GOT3 (cell line): Measurements from ENCODE around the gene GDPD3.

Experiments used
- DNase-seq: peaks from one replicate; lab custom pipeline; 2025; ENCODE audit warnings: mixed read lengths; lab: John Stamatoyannopoulos, UW

GDPD3 gene

DNA sequence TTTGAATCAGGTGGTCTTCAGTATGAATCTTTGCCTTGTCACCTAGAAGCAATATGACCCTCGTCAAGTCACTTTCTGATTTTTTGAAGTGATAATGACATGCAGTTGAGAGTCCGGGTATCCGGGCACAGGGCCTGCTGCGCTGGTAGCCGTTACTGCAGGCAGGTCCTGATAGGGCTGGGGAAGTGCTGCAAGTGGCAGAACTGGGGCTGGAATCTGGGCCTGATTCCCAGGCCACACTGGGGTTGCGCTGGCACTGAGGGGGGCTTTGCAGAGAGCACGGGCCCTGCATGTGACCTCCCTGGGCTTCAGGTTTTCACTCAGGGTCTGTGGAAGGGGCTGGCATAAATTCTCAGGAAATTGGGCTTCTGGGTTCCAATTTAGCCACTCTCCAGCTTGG lies 34.6 kb downstream of the GDPD3 start:
- DNase-seq: no peak

DNA sequence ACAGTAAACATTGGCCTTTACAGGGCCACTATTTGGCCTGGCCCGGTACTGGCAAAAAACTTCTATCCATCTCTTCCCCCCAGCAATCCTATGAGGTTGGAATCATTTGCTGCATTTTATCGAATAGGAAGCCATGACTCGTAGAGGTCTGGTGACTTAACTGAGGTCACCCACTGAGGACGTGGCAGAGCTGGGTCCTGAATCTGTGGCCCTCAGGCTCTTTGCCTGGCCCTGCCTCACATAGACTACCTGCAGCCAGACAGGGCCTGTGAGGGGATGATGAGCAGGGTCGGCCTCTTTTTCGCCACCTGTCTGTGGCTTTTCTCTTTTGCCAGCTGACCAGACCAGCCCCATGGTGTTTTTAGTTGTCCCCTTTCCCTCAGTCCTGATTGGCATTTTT lies 35.7 kb downstream of the GDPD3 start:
- DNase-seq: no peak

DNA sequence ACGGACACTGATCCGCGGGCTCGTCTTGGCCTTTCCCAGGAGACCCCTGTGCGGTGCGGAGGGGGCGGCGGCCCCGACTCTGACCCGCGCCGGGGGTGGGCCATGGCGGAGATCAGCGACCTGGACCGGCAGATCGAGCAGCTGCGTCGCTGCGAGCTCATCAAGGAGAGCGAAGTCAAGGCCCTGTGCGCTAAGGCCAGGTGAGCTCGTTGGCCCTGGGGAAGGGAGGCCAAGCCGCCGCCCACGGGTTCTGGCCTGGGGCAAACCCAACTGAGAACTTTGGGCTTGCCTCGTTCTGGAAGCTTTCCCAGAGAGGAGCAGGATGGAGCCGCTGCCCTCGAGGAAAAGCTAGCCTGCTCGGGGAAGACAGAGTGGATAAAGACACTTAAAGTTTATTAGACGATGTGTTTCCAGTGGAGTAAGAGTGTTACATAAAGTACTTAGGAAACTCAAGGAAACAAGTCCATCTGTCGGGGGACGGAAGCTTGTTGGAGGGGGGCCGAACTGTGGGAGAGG lies 37.0 kb downstream of the GDPD3 start:
- DNase-seq: no peak

DNA sequence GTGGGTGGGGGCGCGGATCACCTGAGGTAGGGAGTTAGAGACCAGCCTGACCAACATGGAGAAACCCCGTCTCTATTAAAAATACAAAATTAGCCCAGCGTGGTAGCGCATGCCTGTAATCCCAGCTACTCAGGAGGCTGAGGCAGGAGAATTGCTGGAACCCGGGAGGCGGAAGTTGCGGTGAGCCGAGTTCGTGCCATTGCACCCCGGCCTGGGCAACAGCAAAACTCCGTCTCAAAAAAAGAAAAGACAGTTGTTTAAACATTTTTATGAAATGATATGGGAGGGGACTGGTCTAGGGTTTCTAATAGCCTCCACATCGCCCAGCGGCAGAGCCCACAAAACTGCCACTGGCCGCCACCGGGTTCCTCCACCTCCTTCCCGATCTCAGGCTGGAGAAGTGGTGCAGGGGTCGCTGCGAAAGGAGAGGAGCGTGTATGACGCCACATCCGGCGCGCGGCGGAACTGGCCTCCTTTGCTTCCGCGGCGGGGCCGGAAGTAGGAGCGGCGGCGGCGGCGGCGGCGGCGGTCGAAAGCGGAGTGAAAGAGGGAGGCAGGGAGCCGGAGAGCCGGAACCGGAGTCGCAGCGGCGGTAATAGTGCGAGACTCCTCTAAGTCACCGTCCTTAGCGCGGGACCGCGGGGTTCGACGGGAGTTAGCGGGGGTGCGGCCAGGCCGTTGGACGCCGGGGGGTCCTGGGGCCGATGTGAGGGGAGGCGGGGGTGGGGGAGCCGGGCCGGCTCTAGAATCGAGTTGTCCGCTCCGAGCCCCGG lies 37.6 kb downstream of the GDPD3 start, which contains the start of gene PPP4C:
TSS of gene PPP4C (plus strand) at position 492 of the 773 bp plus-strand sequence. CDS start 384 bp downstream, outside the sequence.
- peak; percentile 83 for DNase-seq

DNA sequence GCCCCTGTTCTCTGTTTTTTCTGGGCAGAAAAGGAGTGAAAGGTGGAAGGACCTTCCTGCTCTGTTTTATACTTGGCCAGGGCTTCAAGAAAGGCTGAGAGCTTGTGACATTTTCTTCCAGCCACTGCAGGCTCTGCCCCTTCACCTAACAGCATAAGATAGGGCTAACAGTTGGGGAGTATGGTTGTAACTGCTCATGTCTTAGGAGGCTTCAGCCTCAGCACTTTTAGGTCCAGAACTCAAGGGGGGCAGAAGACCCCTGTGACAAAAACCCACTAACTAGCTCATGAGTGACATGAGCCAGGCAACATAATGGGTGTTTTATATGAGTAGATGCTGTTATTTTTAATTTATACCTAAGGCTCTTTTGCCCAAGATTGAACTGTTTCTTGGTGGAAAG lies 42.8 kb downstream of the GDPD3 start:
- no peak for DNase-seq

DNA sequence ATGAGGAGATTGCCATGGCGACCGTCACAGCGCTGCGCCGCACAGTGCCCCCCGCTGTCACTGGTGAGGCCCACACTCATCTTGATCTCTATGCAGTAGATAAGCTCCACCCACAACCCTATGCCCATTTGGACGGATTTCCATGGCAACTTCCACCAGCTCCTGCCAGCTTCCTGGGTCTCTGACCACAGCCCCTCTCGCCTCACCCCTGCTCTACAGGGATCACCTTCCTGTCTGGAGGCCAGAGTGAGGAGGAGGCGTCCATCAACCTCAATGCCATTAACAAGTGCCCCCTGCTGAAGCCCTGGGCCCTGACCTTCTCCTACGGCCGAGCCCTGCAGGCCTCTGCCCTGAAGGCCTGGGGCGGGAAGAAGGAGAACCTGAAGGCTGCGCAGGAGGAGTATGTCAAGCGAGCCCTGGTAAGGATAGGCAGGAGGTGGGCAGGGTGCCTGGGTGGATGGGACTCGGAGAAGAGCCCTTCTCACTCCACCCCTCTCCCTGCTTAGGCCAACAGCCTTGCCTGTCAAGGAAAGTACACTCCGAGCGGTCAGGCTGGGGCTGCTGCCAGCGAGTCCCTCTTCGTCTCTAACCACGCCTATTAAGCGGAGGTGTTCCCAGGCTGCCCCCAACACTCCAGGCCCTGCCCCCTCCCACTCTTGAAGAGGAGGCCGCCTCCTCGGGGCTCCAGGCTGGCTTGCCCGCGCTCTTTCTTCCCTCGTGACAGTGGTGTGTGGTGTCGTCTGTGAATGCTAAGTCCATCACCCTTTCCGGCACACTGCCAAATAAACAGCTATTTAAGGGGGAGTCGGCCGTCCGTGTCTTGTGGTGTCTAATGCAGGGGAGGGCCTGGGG lies 43.5 kb downstream of the GDPD3 start:
- DNase-seq: no peak

DNA sequence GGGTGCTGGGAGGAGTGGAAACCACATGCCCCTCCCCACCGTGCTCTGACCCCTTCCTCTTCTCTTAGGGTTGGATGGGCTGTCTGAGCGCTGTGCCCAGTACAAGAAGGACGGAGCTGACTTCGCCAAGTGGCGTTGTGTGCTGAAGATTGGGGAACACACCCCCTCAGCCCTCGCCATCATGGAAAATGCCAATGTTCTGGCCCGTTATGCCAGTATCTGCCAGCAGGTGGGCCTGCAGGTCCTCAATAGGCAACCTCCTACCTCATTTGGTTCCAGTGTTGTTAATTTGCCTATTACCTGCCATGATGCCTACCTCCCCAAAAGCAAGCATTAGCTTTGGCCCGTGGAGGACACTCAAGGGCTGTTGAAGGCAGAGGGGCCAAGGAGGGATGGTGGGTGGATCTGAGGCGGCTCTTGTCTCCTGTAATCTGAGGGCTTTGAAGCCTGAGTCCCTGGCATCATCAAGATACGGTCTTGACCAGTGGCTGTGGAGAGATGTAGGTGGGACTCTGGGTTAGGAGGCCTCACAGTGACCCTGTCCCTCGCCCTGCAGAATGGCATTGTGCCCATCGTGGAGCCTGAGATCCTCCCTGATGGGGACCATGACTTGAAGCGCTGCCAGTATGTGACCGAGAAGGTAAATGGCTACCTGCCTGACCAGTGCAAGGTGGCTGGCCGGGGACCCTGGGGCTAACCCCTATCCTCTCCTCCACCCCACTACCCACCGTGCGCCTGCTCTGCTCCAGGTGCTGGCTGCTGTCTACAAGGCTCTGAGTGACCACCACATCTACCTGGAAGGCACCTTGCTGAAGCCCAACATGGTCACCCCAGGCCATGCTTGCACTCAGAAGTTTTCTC lies 44.4 kb downstream of the GDPD3 start:
- no peak for DNase-seq

DNA sequence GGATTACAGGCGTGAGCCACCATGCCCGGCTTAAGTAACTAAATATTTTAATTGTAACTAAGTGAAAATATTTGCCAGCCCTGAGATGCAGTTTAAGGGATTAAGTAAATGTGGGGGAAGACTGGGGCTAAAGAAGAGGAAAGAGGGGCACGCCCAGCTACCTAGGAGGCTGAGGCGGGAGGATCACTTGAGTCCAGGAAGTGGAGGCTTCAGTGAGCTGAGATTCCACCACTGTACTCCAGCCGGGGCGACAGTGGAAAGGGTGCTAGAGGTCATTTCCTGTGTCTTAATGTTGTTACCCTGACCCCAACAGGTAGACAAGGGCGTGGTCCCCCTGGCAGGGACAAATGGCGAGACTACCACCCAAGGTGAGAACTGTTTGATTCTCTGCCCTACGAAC lies 45.0 kb downstream of the GDPD3 start:
- DNase-seq: no peak

DNA sequence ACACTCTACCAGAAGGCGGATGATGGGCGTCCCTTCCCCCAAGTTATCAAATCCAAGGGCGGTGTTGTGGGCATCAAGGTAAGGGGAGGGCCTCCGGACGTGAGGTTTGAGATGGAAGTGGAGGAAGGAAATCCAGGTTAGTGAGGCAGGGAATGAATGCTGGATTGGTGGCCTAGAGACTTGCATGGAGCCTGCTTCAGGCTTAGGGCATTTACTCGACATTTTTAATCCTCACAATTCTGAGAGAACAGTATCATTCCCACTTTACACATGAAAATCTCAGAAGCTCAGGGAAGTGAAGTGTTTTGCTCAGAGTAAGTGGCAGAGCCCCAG lies 45.8 kb downstream of the GDPD3 start:
- DNase-seq: no peak

DNA sequence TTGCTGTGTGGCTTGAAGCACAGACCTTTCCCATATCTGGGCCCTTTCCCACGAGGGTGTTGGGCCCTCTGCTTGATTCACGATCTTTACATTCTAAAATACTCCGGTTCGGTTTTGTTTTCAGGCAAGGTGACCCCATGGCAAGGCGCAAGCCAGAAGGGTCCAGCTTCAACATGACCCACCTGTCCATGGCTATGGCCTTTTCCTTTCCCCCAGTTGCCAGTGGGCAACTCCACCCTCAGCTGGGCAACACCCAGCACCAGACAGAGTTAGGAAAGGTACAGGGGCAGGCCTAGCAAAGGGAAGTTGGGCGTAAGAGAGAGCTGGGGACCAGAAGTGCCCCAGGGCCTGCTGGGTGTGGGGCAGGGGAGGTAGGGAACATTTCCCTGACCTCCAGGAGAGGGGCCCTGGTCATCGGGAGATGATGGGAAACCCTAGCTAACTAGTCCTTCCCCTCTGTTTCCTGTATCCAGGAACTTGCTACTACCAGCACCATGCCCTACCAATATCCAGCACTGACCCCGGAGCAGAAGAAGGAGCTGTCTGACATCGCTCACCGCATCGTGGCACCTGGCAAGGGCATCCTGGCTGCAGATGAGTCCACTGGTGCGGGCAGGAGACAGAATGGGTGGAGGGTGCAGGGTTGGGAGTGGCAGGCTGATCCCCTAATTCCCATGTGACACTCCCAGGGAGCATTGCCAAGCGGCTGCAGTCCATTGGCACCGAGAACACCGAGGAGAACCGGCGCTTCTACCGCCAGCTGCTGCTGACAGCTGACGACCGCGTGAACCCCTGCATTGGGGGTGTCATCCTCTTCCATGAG lies 46.4 kb downstream of the GDPD3 start:
- DNase-seq: no peak

DNA sequence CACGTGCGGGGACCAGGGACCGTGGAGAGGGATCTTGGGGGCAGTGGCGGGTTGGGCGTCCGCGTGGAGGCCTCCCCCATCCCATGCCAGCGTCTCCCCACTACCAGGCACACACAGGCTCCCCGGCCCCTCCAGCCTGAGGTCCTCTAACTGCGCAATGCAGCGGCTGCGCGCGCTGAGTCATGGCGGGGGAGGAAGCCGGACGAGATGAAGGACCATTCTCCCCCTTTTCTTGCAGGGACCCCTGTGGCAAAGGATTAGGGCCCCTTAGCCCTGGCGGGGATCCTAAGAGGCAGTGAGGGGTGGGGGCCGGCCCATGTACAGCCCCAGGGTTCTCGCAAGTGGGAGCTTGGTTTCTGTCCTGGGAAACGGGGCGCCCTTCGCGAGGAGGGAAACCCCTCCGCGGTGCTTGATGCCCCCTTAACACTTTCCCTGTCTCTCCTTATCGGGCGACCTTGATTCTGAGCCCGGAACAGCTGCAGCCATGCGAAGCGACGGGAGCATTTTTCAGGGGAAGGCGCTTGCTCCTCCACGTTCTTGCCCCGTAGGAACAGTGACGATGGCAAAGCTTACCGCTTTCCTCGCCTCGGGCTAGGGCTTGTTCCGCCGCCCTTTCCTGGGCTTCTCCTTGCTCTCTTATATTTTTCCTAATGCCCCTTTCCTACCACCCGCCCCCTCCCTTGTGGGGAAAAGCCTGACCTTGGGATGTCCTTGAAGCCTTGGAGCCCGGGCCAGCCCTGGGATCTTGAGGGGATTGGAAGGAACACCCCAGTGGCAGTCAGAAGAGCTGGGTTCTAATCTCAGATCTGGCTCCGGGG lies 47.2 kb downstream of the GDPD3 start:
- DNase-seq: peak; percentile 69

DNA sequence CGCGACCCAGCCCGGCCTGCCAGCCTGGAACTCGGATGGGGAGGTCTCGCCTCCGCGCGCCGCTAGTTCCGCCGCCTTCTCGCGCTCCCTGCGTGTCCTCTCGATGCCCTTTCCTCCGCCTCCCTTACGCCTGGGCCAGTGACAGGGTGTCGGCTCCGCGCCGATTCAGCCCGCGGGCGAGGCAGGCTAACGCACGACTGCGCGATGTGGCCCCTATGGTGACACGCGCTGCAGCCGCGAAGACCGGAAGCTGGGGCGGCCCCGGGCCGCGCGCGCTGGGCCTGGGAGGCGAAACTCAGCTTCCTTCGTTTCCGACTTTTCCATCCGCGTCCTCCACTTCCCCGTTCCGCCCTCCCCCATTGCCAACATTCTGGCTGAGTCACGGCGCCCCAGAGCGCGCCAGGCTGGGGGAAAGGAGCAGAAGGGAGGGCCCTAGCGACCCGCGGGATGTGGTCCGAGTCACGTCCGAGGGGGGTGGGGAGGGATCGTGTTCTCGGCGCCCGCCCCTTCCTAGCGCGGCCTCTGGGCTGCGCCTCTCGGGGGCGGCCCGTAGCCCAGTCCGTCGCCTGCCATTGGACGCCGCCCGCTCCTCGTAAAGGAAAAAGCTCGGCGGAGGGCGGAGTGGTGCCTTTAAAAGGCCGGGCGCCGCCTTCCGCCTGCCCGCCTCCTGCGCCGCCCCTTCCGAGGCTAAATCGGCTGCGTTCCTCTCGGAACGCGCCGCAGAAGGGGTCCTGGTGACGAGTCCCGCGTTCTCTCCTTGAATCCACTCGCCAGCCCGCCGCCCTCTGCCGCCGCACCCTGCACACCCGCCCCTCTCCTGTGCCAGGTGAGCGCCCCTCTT lies 48.0 kb downstream of the GDPD3 start, which contains the start of gene ALDOA:
TSS of gene ALDOA (plus strand) at position 659 of the 841 bp plus-strand sequence. CDS start 1,138 bp downstream, outside the sequence.
- peak; percentile 98 for DNase-seq

DNA sequence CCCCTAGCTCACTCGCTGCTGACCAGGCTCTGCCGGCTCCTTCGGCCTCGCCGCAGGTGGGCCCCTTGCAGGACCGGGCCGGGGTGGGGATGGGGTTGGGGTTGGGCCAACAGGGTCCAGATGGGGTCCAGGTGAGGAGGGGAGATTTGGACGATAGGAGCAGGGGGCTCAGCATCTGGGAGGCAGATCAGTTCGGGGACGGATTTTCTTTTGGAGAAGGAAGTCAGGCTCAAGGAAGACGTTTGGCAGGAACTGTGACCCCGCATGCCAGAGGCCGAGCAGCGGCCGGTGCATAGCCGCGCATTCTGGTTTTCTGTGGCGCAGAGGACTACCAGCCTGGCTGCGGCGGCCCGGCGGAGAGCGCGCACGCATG lies 48.6 kb downstream of the GDPD3 start:
- no peak for DNase-seq

DNA sequence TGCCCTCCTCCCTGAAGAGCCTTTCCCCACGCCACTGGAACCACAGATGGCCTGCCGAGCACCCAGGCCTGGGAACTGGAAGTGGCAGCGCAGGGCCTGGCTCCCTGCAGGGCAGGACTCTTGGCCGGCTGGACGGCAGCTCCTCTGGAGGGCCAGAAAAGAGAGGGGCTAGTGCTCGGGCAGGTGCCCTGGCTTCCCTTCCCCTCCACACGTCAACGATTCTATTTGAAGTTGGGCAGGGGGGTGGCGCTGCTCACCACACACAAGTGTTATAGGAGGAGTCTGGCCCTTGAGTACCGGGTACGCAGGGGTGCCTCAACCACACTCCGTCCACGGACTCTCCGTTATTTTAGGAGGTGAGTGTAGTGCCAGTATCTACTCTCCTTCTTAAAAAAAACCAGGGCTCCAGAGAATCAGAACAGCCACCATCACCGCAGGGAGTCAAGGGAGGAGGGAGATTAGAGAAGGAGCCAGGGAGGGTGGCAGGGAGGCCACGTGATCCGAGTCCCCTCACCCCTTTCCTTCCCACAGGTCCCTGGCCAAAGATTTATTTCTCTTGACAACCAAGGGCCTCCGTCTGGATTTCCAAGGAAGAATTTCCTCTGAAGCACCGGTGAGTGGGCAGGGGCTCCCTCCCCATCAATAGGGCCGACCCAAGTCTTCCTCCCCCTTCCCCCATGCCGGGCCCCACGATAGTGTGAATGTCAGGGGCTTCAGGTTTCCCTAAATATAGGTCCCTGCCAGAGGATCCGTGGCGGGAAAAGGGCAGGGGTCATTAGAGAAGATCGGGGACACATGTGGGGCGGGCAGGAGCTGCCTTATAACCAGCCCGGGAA lies 49.2 kb downstream of the GDPD3 start:
- no peak for DNase-seq

DNA sequence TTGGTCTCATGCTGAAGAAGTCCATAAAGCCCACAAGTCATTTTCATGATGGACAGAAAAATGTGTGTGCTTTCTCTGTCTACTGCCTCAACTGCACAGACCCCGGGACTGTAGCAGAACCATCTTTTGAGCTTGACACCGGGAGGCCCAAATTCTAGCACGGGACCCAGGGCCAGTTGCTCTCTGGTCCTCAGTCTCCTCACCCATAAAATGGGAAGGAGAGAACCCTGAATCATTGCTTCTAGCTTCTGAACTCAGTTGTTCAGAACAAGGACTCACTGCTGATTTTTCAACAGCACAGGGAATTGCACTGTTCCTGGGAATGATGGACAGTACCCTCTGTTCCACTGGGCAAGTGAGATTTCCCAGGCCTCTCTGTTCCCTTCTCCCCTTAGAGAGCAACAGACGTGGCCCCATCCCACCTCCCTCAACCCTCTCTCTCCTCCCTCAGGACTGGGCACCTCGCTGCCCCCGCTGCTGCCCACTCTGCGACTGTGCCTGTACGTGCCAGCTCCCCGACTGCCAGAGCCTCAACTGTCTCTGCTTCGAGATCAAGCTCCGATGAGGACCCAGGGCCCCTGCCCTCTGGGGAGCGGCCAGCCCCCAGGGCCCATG lies 50.0 kb downstream of the GDPD3 start:
- DNase-seq: no peak

DNA sequence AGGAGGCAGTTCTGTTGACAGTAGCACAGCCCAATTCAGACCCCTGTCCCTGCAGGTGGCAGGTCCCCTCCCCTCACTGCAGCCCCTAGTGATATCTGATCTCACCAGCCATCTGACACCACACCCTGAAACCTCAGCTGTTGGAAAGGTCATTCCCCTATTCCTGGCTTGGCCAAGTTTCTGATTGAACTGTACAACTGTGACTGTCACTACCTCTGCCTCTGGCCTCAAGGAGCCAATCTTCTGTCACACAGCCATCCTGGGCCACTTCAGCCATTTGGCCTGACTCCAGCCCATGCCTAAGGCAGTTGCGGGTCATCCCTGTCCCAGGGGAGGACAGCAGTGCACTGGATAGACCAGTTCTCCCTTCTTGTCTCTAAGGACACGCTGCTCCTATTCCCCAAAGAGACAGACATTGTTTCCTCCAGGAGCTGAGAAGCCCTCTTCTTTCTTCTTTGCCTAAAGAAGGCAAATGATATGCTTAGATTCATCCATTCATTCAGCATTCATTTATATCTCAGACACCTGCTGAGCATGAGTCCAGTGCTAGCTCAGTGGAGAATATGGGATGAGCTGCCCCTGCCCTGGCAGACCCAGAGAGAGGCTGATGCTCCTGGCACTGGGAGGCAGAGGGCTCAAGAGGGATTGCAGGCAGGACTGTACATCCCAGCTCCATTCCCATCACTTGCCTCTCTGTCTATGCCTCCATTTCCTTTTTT lies 52.3 kb downstream of the GDPD3 start:
- no peak for DNase-seq

DNA sequence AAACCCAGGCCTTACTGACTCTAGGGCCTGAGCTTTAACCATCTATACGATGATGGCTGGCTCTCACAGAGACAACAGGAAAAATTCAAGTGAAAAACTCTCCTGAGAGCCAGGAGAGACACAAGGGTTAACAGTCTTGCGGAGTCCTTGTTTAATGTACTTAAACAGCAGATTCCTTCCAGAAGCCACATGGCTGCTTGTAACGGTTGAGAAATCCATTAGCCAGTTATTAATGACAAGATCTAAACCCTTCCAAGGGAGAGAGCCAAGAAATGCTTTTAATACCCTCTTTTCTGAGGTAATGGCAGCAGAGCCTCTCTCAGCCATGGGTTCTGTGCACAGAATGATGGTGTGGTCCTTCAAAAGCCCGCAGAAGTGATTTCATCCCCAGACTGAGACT lies 53.0 kb downstream of the GDPD3 start:
- DNase-seq: no peak
